GM04503 (cell line): Measurements from ENCODE around the gene SMIM35.
"Not testable (repeated sequence)": the region's sequence is repeated elsewhere in the genome, so short reads cannot be mapped to it uniquely, and the experiment has no call there.

Source experiments
- DNase-seq: peaks from one replicate; pipeline ENCODE4 v3.0.0-alpha.2; 2012; ENCODE audit warnings: low read depth

The SMIM35 gene

DNA sequence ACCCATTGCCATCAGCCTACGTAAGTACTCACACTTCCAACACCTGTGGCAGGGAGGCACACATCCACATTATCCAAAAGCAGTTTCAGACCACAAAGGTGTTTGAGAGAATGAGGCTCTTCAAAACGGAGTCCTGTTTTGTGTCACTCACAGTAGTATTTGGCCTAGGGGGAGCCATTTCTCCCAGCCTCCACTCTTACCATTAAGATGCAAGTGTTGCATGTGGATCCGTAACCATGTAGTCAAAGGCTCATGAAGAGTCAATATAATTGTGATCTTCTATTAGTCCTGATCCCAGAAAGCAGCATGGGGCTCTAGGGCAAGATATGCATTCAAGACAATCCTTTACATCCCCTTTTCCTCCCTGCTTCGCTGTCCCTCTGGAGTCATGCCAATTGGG, 59.1 kb downstream of the SMIM35 start:
- no peak for DNase-seq

DNA sequence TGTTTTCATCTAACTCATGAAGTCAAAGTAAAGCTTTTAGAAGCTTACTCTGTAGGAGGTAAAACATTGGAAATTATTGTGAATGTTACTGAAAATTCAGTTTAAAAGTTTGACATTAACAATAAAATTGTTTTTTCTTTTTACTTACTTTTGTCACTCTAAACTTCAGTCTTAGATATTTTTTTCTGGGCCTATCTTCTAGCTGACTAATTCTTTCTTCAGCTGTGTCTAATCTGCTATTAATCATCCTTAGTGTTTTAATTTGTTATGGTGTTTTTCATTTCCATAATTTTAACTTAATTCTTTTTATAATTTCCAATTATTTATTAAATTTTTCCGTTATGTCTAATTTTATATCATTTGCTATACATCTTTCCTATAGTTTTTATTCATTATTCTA, 65.6 kb downstream of the SMIM35 start:
- DNase-seq, result no peak

DNA sequence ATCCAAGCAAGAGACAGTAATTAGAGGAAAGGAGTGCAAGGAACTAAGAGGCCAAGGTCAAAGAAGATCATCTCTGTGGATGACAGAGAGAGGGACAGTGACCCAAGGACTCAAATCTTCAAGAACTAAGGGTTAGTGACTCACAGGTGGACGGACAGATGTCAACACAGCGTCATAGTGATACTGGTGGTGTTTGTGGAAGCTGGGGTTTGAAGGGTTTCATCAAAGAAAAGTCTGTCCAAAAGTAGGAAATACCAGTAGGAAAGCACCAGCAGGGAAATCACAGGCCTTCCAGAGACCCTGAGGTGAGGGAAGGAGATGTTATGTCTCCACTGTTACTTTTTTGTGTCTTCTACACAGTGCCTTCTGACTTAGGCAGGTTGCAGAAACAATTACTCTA, 68.4 kb downstream of the SMIM35 start:
- DNase-seq, result no peak

DNA sequence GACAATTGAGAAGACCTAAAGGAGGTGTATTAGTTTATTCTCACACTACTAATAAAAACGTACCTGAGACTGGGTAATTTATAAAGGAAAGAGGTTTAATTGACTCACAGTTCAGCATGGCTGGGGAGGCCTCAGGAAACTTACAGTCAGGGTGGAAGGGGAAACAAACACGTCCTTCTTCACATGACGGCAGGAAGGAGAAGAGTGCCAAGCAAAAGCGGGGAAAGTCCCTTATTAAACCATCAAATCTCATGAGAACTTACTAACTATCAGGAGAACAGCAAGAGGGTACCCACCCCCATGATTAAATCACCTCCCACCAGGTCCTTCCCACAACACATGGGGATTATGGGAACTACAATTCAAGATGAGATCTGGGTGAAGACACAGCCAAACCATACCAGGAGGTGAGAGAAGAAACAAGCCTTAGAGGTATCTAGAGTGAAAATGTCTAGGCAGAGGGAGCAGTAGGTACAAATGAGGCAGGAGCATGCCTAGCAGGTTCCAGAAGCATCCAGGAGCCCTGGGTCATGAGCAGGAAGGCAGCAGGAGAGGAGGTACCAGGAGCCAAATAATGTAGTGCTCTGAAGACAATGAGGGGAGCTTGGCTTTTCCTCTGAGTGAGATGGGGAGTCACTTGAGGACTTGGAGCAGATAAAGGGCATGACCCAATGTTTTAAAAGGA, 69.0 kb downstream of the SMIM35 start:
- no peak for DNase-seq

DNA sequence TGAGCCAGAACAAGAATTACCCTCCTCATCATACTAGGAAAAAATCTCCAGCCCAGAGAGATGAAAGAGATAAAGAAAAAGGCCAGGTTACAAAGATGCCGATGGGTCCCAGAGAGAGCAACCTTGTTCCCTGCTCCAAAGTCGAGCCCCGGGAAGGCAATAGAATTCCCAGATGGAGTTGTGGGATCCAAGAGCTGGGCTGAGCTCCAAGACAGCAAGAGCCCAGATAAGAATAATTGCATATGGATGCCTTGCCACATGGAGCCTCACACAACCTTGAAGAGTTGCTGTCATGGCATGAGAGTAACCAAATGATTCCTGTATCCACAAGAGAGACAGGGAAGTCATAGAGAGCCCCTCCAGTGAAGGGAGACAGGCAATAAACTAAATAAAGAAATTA, 69.7 kb downstream of the SMIM35 start:
- no peak for DNase-seq

DNA sequence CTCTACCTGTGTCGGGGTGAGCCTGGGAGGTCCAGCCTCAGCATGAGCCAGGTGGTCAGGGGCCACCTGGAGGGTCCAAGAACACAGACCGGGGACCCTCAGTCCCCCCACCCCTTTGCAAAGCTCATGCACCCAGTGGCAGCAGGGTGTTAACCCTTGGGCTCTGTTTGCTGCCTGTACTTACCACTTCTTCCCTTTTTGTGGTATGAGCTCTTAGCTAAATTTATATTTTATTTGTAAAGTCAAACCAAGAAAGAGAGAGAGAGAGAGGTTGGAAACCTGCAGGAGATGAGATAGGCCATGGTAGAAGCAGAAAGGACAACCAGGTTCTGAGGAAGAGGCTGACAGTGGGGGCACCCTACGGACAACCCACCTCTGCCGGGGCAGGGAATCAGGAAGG, 70.7 kb downstream of the SMIM35 start:
- DNase-seq, result no peak

DNA sequence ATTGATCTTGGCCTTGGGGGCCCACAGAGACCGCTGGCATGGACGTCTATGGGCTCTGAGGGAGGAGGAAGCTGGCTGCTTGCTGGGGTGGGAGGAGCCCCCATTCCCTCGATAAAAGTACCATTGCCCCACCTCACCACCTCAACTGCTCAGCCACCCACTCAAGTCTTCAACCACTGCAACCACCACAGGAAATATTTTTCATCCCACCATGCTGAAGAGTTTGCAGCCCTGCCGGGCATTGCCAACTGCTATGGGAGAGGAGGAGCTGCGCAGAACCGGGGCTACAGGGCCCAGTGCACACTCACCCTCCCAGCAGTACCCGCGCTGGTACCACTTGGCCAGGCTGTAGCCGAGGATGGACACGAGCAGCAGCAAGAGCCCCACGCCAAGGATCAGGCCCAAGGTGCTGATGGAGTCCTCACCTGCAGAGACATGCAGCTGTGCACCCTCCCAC, 71.3 kb downstream of the SMIM35 start:
- no peak for DNase-seq

DNA sequence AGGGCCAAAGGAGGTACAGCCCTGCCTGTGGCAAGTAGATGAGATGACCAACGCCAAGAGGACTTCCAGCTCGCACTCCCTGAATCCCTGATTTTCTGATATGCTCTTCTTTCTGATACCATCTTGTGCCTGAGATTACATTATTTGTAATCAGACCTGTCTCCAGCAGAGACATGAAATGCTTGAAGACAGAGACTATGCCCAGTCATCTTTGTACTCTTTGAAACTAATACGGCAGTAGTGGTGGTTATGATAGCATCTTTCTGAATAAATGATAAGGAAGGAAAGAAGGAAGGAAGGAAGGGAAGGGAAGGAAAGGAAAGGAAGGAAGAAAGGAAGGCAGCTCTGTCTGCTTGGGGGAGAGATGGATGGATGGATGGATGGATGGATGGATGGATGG, 72.7 kb downstream of the SMIM35 start:
- no peak for DNase-seq

DNA sequence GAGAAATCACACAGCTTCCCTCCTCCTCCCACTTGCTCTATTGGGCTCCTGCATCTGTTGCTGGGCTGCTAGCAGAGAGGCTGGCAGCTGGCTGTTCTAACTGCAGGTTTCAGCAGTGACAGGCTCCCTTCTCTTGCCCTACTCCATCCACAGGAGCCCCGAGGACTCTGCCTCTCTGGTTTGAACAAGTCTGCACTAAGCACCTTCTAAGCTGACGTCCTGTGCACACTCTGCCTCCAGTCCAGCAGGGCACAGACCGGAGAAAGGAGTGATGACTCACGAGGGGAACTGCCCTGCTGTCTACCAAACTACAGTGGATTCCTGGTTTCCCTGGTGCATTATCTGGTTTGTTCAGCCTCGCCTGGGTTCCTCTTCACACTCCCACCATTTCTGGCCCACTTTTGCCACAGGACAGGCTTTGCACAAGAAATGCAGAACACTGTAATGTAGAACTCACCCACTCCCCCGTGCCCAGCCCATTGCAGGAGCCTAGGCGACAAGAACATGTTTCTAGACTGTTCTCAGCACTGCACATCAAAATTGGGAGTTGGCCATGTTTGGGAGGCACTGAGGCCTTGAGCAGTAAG, 74.6 kb downstream of the SMIM35 start:
- DNase-seq, result no peak

DNA sequence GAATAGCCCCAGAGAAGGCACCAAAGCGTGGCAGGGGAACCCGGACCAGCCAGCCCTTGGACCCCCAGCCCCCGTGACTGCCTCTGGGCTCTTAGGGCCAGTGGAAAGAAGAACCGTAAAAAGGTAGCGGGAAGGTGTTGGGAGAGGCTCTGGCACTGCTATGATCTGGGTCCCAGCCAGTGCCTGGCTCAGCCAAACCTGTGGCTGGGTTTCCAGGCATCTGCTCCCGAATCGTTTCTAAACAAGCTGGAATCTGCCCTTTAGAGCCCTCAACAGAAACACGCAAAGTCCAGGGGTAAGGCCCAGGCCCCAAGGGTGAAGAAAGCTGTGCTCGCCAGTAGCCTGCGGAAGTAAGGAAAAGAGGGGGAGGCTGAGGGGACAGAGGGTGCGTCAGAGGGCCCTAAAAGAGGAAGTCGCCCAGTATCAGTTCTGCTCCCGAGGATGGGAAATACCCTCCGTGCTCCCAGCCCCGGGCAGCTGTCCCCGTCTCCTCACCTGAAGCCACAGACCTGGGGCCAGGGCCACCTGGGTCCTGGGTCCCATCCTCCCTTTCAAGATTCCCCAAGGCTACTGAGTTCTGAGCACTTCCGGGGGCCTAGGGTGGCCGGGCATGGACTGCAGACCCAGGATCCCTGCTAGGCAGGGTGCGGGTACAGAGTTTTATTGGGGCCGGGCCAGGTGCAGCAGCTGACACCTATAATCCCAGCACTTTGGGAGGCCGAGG, 75.9 kb downstream of the SMIM35 start:
- no peak for DNase-seq

DNA sequence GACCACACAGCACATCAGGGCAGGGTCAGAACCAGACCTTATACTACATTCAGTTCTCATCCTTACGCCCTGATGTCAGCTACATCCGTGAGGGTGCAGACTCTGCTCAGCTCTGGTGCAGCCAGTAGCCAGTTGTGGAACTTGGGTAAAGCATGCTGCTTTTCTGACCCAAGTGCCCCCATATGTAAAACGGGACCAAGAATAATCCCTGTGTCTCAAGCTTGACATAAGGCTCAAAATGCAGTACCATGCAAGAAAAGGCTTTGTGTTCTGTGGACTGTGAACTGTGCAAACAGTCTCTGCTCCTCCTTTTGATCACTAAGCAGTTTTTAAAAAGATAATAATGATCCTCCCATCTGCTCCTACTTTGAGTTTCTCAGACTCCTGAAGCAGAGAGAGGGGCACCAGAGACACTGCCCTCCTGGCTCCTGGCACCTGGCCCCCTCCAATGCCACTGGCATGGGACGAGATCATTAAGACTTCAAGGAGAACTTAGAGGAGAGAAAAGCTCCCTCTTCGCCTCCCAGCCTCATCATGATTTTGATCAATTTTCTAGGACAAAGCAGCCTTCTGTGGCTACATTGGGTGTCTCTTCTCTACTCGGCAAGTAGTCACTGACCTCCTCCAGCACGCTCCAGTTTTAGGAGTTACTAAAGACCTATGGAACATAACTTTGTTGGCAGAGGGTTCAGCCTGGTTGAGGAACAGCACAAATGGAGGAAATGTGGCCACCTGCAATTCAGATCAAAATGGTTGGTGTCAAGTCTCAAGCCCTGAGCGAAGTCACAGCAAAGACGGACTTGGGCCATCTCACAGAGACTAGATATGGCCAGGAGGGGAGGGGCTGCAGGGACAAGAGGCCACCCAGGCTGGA, 76.7 kb downstream of the SMIM35 start:
- no peak for DNase-seq

DNA sequence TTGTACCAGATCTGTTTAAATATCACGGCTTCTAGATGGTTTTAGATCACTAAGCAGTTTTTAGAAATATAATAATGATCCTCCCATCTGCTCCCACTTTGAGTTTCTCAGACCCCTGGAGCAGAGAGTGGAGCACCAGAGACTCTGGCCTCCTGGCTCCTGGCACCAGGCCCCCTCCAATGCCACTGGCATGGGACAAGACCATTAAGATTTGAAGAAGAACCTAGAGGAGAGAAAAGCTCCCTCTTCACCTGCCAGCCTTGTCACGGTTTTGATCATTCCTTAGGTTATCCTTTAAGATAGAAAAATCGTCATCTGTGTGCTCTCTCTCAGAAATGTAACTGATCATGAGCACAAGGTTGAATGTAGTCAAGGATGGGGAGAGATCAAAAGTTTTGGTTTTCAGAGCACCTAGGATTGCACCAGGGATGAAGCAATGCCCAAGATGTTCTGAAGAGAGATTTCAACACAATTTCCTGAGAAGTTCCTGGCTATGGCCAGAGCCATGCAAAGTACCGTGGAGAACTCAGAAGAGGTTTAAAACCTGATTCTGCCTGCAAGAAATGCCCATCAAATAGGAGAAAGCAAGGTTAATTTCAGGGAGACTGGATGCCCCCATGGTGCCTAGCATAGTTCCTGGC, 78.4 kb downstream of the SMIM35 start:
- DNase-seq, result no peak

DNA sequence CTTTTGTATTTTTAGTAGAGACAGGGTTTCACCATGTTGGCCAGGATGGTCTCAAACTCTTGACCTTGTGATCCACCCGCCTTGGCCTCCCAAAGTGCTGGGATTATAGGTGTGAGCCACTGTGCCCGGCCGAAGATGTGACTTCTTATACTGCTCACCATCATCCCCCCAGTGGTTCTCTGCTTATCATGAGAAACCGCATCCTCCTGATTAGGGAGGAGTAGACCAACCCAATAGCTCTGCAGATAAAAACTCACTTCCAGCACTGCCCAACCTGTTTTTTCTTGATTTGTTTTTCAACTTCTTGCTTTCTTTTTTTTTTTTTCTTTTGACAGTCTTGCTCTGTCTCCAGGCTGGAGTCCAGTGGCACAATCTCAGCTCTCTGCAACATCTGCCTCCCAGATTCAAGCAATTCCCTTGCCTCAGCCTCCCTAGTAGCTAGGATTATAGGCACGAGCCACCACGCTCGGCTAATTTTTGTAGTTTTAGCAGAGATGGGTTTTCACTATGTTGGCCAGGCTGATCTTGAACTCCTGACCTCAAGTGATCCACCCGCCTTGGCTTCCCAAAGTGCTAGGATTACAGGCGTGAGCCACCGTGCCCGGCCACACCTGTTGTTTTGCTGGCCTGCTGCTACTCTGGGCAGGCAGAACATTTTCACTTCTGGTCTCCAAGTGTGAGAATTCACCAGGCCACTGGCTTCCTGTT, 79.0 kb downstream of the SMIM35 start:
- not testable (repeated sequence) for DNase-seq

DNA sequence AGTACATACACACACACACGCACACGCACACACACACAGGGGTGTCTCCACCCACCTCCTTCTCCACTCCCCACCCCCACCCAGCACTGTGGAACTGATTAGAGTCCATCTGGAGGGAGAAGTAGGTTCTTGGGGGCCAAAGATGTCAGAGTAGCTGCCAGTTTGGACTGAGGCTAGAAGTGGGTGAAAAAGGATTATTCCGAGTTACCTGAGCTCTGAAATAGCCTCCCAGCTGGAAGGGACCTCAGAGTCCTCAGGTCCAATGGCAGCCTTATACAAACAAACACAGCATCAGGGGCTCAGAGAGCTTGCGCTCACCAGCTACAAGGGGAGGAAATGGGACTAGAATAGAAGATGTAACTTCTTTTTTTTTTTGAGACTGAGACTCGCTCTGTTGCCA, 79.7 kb downstream of the SMIM35 start:
- DNase-seq, result no peak

DNA sequence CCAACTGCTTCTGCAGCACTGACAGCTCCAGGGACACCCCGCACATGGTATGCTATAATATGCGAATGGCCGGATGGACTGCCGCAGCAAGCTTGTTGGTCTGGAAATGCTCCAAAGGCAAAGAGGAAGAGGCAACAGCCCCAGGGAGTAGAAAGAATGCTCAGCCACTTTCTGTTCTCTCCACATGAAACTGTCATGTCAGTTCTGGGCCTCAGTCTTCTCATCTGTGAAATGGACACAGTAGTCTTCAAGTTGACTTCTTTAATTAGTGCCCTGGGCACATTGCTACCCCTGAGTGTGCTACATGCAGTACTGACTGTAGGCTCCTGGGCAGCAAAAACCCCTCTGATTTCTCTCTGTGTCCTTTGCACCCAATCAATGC, 80.6 kb downstream of the SMIM35 start:
- DNase-seq, result no peak

DNA sequence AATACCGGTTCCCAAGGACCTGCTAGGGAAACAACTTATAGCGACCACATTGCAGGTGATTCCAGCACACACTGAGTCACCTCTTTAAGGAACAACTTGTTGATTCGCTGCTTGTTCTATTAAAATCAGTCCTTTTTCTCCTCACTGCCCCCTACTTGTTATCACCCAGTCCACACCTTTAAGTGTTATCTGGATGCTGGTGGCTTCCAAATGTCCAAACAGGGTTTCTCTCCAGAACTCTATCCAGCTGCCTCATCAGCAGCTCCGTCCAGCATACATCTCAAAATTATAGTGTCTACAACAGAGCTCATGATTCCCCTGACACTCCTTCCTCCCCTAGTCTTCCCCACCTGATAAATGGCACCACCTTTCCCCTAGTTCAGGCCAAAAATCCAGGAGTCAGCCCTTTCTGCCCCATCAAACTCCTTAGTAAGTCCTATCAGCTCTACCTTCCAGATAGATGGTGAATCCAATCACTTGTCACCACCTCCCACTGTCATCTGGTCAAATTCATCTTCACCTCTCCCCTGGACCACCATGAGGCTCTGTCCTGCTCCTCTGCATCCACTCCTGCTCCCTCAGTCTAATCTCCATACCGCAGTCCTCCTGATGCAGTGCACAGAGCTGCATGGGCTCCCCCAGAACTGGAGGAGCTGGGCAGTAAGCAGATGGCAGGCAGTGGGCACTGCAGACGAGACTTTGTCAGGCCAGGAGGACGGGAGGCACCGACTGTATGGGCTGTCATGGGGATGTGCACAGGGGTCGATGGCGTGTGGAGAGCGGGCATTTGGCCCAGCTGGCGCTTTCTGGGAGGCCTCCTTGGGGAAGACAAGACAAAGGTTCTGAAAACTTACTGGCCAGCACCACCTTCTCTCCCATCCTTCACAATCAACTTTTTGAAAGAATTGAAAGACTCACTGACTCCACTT, 81.3 kb downstream of the SMIM35 start:
- no peak for DNase-seq

DNA sequence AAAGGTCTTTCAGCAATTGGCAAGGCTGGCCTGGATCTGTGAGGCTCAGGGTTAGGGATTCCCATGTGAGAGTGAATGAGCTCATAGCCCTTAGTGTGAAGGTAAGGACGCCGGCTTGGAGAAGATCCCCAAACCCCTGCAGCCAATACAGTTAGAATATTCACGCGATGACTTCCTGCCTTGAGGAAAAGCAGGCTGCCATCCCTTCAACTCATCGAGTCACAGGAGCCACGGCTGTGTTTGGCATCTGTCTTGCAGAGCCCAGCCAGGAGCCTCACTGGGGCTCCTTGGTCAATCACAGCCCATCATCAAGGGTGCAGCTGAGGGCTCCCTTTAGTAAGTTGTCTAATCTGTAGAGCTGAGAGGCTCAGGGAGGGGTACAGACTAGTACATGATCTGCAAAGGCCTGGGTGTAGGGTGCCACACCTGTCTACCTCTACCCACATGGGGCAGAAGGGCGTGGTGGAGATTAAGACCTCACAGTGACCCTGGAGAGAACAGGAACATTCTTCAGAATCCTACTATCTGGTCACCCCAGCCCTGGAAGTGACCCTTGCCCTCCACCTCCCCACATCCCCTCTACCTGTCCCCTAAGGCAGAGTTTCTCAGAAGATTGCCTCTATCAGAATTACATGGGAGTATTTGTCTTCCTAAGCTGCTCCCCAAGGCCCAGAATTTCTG, 82.1 kb downstream of the SMIM35 start:
- DNase-seq, result no peak

DNA sequence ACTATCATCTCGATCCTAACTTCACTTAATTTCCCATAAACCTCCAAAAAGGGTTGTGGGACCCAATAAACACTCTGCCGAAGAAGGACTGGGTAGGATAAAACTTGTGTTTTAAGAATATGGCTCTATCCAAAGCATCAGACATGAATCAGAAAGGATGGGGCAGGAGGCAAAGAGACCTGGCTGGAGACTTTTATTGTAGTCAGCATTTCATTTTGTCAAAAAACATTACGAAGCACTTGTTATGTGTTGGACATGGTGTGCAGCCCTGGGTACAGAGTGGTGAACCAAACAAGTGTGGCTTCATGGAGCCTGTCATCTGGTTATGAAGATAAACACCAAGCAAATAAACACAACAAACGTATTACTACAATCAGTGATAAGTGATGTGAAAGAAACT, 83.3 kb downstream of the SMIM35 start:
- no peak for DNase-seq

DNA sequence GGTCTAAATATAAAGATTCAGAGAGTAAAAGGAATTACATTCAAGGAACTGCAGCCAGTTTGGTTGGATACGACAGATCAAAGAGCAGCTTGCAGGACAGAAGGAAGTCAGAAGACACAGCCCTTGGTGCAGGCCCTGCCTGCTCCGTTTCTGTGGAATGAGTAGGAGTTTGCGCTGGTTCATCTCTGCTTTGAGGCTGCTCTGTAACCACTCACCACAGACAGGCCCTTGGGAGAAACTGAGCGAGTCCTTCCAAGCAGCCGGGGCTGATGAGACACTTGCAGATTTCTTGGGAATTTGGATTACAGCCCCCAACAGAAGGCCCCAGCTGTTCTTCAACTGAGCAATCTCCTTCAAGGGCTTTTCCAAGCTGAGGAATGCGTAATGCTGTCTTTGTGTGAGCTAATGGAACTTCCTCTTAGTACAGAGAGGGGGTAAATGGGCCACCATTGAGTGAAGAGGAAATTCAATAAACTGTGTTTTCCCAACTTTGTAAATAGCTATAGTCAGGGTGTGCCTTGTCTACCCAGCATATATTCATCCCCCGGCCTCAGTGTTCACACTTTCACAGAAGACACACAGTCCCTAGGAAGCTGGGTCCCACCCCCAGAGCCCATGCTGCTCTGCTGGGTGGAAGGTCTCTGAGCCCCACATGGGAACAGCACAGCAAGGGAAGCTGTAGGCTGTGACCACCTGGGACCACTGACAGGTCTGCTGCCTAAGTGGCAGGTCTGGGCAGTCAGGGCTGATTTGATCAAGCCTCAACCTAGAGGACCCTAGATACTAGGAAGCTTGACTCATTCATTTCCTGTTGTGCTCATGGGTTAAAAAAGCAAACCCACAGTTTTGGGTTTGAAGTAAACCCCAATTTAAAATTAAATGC, 84.0 kb downstream of the SMIM35 start:
- no peak for DNase-seq
